Measurements from ENCODE around the gene ZNF618. TPM values are rescaled to one million over a fixed set of nuclear protein-coding genes. Genes with fewer than 3 reads are reported as not detected.

ZNF618 gene, protein sequence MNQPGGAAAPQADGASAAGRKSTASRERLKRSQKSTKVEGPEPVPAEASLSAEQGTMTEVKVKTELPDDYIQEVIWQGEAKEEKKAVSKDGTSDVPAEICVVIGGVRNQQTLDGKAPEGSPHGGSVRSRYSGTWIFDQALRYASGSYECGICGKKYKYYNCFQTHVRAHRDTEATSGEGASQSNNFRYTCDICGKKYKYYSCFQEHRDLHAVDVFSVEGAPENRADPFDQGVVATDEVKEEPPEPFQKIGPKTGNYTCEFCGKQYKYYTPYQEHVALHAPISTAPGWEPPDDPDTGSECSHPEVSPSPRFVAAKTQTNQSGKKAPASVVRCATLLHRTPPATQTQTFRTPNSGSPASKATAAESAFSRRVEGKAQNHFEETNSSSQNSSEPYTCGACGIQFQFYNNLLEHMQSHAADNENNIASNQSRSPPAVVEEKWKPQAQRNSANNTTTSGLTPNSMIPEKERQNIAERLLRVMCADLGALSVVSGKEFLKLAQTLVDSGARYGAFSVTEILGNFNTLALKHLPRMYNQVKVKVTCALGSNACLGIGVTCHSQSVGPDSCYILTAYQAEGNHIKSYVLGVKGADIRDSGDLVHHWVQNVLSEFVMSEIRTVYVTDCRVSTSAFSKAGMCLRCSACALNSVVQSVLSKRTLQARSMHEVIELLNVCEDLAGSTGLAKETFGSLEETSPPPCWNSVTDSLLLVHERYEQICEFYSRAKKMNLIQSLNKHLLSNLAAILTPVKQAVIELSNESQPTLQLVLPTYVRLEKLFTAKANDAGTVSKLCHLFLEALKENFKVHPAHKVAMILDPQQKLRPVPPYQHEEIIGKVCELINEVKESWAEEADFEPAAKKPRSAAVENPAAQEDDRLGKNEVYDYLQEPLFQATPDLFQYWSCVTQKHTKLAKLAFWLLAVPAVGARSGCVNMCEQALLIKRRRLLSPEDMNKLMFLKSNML
- total RNA-seq = 14.4 TPM

DNA sequence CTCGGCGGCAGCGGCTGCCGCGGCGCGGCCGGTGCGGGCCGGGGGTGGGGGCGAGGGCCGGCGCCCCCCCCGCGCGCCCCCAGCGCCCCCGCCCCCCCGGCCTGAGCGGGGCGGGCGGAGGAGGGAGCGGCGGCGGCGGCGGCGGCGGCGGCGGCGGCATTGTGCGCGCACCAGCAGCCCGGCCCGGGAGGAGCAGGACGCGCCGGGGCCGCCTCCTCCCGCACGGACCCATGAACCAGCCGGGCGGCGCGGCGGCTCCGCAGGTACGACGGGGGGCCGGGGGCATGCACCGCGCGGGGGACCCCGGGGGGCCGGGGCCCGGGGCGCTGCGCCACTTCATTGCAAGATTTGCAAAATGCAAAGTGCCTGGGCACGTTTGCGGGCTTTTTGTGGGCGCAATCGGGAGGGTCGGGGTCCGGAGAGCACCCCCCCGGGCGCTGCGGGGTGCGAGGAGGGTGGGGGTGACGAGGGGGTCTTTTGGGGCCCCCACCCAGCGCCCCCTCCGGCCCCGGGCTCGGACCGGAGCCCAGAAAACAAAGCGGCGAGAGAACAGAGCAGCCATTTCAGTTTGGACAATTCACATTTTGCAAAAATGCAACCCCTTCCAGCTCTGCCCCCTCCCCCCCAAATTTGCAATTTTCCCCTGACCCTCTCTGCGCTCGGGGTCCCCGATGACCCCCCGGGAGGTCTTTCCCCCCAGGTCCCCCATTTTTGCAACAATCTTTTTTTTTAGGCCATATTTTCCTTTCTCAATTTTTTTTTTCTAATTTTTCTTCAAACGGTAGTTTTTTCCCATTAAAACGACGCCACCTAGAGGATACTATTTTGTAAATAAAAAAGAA is at the start of gene ZNF618:
Gene ZNF618 (plus strand): TSS at position 159 of the 842 bp plus-strand sequence. CDS start 72 bp downstream, at position 231.

DNA sequence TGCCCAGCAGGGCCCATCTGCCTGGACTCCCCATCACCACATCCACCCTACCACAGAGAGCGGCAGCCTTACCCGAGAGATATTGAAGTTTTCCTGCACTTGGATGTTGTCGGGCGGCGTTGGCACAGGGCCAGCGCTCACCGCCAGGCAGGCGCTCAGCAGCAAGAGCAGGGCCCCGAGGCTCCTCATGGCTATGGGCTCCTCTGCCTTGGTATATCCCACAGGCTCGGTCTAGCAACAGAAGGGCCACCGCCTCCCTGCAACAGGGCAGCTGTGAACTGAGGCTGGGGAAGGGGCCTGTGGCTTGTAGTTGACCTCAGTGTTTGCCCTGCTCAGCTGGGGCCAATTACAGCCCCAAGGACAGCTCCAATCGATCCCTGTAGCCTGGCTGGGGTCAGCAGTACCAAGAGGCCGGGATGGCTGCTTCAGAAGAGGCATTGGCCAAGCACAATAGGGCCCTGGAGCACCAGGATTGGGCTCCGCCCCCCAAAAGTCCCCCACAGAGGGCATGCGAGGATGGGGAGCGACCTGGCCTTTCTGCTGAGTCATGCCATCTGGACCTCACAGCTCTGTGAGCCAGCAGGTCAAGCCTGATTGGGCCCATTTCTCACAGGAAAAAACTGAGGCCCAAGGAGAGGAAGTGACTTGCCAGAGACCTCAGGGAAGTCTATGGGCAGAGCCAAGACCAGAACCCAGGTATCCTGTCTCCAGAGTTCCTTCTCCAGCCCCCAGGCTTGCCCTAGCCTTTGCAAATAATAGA is 202.1 kb downstream of the ZNF618 start, which contains the start of gene AMBP:
Gene AMBP (minus strand): TSS at position 280 of the 760 bp plus-strand sequence. CDS start 91 bp downstream, at position 189.

DNA sequence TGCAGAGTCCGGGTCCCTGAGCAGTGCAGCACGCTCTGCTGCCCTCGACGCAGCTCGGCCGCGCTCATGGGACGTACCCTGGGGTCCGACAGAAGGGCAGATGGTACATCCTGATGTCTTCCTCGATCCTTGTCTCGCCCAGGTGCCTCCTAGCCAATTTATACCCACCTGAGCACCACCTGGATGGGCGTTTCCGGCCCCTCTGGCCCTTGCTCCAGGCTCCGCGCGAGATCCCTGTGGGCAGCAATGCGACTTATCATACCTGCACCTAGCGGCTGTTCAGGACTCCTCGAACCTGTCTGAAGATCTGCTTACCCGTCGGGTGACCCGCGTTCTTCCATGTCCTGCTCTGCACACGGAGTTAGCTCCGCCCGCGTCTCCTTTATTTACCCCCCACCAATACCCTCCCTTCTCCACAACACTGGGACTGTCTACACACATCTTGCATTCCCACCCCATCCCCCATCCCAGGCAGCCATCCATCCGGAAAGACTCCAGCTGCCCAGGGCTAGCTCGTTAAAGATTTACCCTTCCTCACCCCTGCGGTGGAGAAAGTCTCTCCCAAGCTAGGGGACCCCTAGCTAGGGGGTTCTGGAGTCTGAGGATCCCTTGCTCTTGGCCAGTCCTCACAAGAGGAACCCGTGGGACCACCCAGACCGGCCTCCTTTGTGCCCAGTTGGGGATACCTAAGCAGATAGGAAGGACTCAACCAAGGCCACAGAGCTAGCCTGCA is 223.0 kb downstream of the ZNF618 start, which contains the start of gene KIF12:
Gene KIF12 (minus strand): TSS at position 357 of the 733 bp plus-strand sequence. CDS start 16 bp downstream, at position 341.

Other genes with a start within 250 kb of the ZNF618 start
- not detected for gene AMBP, start 202.0 kb downstream of the ZNF618 start, total RNA-seq
- 1.3 TPM for gene KIF12, start 223.0 kb downstream of the ZNF618 start, total RNA-seq